GM10266 (cell line): ENCODE data around the gene ASTN2.

Experiments
- DNase-seq: peaks from one replicate; pipeline ENCODE4 v3.0.0; 2012; ENCODE audit errors: extremely low spot score
- TF ChIP-seq, protein P1 (sequence below): IDR thresholded peaks from 2 replicates; pipeline ENCODE4 v1.5.1; 2012; ENCODE audit warnings: mild to moderate bottlenecking, low read depth; ENCODE audit not compliant: control insufficient read depth, insufficient read depth; ENCODE audit errors: missing control alignments

ASTN2 gene

DNA sequence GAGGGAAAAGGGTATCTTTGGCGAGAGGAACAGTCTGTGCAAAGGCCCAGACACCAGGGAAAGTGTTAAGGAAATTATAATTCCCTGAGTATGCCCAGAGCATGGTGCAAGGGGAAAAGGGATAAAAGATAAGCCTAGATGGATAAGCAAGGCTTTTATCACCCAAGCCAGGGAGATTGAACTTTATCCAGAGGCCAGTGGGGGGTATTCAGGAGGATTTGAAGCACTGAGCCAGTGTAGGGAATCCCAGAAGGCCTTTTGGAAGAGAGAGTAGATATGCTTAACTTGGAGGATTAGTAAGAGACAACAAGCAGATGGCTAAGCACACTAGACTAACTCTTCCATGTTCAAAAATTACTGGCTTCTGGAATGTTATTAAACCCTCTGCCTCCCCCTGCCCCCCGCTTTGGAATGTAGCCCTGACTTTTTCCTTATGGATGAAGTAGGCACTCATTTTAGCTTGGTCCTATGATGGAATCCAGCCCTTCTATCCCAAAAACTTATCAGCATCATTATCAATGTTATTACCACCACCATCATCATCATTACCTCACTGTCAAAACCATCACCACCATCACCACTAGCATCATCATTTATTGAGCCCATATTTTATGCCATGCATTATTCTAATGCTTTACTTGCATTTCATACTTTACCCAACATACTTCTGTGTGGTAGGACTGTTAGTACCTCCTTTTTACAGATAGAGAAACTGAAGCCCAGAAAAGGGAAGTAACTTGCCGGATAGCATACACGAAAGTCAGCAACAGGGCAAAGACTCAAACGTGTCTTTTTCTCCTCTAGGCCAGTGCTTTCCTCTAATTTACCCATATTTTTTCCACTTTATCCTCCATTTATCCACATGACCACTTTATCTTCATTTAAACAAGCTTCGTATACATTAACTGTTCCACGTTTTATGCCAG lies 1024.3 kb downstream of the ASTN2 start:
- peak; percentile 38 for DNase-seq
- TF ChIP-seq, protein P1, sequence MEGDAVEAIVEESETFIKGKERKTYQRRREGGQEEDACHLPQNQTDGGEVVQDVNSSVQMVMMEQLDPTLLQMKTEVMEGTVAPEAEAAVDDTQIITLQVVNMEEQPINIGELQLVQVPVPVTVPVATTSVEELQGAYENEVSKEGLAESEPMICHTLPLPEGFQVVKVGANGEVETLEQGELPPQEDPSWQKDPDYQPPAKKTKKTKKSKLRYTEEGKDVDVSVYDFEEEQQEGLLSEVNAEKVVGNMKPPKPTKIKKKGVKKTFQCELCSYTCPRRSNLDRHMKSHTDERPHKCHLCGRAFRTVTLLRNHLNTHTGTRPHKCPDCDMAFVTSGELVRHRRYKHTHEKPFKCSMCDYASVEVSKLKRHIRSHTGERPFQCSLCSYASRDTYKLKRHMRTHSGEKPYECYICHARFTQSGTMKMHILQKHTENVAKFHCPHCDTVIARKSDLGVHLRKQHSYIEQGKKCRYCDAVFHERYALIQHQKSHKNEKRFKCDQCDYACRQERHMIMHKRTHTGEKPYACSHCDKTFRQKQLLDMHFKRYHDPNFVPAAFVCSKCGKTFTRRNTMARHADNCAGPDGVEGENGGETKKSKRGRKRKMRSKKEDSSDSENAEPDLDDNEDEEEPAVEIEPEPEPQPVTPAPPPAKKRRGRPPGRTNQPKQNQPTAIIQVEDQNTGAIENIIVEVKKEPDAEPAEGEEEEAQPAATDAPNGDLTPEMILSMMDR, result no peak

DNA sequence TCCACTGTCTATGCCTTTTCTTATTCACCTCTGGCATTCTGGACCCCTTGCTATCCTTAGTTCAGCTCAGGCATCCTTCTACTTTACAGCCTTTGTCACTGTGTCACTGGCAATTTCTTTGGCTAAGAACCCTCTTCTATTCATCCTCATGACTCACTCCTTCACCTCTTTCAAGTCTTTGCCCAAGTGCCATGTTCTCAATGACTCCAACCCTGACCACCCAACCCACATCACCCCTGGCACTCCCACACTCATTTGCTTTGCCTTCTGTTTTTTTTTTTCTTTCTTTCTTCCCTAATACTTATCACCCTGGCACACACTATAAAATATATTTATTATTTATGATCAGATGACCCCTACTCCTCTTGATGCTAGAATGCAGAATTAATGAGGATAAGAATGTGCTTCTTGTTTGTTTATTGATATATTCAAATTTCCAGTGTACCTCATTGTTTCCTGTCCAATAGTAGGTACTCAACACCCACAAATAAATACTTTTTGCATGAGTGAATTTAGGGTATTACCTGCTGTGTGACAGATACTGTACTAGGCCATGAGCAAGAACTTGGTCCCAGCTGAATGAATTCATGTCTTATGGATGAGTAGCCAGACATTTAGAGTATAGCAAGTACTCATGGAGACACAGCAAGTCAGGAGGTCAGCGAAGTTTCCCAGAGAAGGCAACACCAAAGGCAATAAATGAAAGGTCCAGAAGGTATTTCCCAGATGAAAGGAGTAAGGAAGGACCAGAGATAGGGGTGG lies 1025.1 kb downstream of the ASTN2 start:
- TF ChIP-seq, protein P1, result no peak
- DNase-seq, result no peak

DNA sequence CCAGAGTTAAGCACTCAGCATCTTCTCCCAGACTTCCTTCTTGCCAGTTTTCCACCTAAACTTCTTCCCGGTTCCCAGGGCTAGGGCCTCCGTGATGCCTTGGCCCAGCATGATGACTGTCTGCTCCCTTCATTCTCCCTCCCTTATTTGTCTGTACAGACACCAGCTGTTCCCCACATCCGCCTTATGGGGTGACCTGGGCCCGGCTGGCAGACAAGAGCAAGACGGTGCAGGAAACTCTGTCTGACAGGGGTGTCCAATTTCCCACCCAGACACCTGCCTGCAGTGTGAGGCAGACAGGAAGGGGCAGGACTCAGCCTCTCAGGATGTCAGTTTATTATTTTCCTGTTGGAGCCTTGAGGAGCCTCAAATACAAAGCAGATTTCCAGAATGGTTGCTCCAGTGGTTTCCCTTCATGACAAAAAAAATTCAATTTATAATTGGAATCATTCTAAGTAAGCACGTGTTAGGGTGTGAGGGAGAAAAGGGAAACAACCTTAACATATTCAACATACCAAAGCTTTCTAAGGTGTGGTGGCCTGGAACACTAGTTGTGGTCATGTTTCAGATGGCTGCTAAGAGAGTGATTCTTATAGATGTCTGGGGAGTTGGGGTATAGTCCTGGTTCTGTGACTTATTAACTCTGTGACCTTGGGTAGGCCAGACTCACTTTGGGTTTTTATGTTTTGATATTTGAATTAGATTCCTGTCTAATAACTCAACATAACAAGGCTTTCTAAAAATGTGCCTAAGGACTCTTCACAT lies 1026.7 kb downstream of the ASTN2 start:
- DNase-seq, result no peak
- TF ChIP-seq, protein P1, result no peak

DNA sequence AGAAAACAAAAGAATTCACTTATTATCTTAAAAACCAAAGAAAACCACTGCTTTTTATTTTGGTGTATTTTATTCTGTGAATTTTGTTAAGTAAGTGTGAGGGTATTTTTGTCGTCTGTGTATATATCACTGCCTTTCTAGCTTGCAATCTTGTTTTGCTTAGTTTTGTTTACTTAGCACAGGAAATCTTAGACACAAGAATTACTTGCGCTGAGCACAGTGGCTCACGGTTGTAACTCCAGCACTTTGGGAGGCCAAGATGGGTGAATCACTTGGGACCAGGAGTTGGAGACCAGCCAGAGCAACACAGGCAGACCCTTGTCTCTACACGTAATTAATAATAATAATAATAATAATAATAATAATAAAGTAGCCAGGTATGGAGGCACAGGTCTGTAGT lies 1030.9 kb downstream of the ASTN2 start:
- TF ChIP-seq, protein P1, result no peak
- no peak for DNase-seq

DNA sequence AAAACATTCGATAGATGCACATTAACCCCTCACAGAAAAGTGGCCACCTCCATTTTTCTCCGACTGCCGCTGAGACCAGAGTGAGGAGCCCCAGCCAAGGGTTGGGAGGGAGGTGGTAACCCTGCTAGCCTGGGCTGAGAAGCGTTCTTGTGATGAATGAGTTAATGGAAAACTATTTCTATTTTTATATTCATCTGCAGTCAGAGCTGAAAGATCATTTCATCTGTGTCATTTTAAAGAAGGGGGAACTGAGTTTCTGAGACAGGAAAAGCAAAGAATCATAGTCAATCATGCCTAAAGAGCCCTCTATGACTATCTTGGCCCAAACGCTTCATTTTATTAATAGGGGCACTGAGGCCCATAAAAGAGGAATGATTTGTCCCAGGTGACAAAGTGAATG lies 1031.7 kb downstream of the ASTN2 start:
- DNase-seq, result peak; percentile 34
- TF ChIP-seq, protein P1, result no peak

DNA sequence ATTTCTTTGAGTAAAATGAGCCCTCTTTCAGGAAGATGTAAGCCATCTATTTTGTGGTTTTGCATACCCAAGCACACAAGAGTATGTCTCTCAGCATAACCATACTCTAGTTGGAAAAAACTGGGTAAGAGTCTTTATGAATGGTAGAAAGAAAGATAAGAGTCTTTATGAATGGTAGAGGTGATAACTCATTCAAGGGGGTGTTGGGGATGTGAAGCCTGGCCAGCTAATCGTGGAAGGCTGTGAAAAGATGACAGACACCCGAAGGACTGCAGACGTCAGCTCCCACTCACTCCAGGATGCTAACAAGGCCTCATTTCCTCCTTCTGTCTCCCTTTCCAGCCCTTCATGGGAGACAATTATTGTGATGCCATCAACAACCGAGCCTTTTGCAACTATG lies 1032.8 kb downstream of the ASTN2 start:
- TF ChIP-seq, protein P1, result no peak
- DNase-seq, result no peak
